Thoracic aorta (tissue), 2 donors: ENCODE results near the gene RASGRF1. TPM values are rescaled to one million over a fixed set of nuclear protein-coding genes. Genes with fewer than 3 reads are reported as not detected.

Experiments
- ATAC-seq: fragments of 150-250 bp; one replicate; pipeline ENCODE4 v1.8.0; 2017; ENCODE audit warnings: low read depth; ENCODE audit not compliant: insufficient number of reproducible peaks, low FRiP score
- DNase-seq: peaks from one replicate; pipeline ENCODE4 v3.0.0-alpha.2; 2020; ENCODE audit warnings: low spot score
- H3K27ac ChIP-seq, 2 donors: fragments of 200-600 bp; sonication (generic); 1 replicate in 1 of 2; 2 replicates in 1 of 2; pipeline ENCODE4 v1.5.1; 2016; ENCODE audit warnings: mild to moderate bottlenecking in 2 of 2, moderate library complexity in 2 of 2
- H3K27me3 ChIP-seq: fragments of 200-600 bp; sonication (generic); replicated peaks from 2 replicates; pipeline ENCODE4 v1.6.0; 2016; ENCODE audit warnings: mild to moderate bottlenecking; ENCODE audit not compliant: insufficient read depth
- H3K36me3 ChIP-seq: fragments of 200-600 bp; sonication (generic); one replicate; pipeline ENCODE4 v1.5.1; 2016
- H3K4me1 ChIP-seq, 2 donors: fragments of 200-600 bp; sonication (generic); 1 replicate in 1 of 2; 2 replicates in 1 of 2; pipeline versions ENCODE4 v1.5.1 to v1.6.0; 2016; ENCODE audit warnings: low read depth in 2 of 2, mild to moderate bottlenecking in 1 of 2; ENCODE audit not compliant: control insufficient read depth in 1 of 2
- H3K4me3 ChIP-seq: fragments of 200-600 bp; sonication (generic); 2 replicates; pipeline ENCODE4 v1.5.1; 2016; ENCODE audit warnings: mild to moderate bottlenecking
- H3K9me3 ChIP-seq: fragments of 200-600 bp; sonication (generic); 2 replicates; pipeline ENCODE4 v1.5.1; 2016
- CTCF ChIP-seq: fragments of 200-600 bp; sonication (generic); IDR thresholded peaks from one replicate; pipeline ENCODE4 v1.5.1; 2019; ENCODE audit warnings: antibody characterized with exemption
- total RNA-seq, 2 donors: library from RNA; depleted of rRNA; stranded (reverse); fragments of >200 nt; gene quantifications; one replicate each; pipeline versions ENCODE4 v1.1.0 to v1.2.3, GENCODE V29; 2016

Gene RASGRF1
- total RNA-seq, 2 donors from 2014 or later, result not detected

GRCh38 chr15:79006071-79006470 is 84.5 kb downstream of the RASGRF1 start:
- DNase-seq, result no peak
- Histone ChIP-seq H3K27ac (no peak overlapping the region), H3K4me1 (peaks cover 4 to 5% of the 10 kb centered on the region in 2 donors), H3K27me3 (no peaks in the 10 kb centered on the region), H3K9me3 (no peaks in the 10 kb centered on the region), H3K36me3 (no peaks in the 10 kb centered on the region), H3K4me3 (no peak overlapping the region)
- ATAC-seq, result no peak
- TF ChIP-seq CTCF, result no peak

- Histone ChIP-seq H3K4me1 (peaks cover 4 to 5% of the 10 kb centered on the region in 2 donors), H3K27me3 (no peaks in the 10 kb centered on the region), H3K36me3 (no peaks in the 10 kb centered on the region), H3K9me3 (no peaks in the 10 kb centered on the region), H3K27ac (no peak overlapping the region), H3K4me3 (no peak overlapping the region)
- no peak for TF ChIP-seq CTCF
- ATAC-seq, result no peak
- DNase-seq, result no peak
Measured at GRCh38 chr15:79004336-79004735, 86.2 kb downstream of the RASGRF1 start.

GRCh38 chr15:79003896-79004295 is 86.7 kb downstream of the RASGRF1 start:
- no peak overlapping the region for H3K27ac ChIP-seq
- no peak overlapping the region for H3K4me3 ChIP-seq
- H3K27me3 ChIP-seq, result no peaks in the 10 kb centered on the region
- DNase-seq (no peak), ATAC-seq (no peak)
- H3K9me3 ChIP-seq, result no peaks in the 10 kb centered on the region
- TF ChIP-seq CTCF, result no peak
- peaks cover 4 to 5% of the 10 kb centered on the region in 2 donors for H3K4me1 ChIP-seq
- H3K36me3 ChIP-seq, result no peaks in the 10 kb centered on the region

GRCh38 chr15:79003301-79003700 is 87.3 kb downstream of the RASGRF1 start:
- ATAC-seq (no peak), DNase-seq (no peak)
- TF ChIP-seq CTCF, result no peak
- H3K4me3 ChIP-seq, result no peak overlapping the region
- H3K9me3 ChIP-seq, result no peaks in the 10 kb centered on the region
- no peaks in the 10 kb centered on the region for H3K36me3 ChIP-seq
- peaks cover 4 to 5% of the 10 kb centered on the region in 2 donors for H3K4me1 ChIP-seq
- no peaks in the 10 kb centered on the region for H3K27me3 ChIP-seq
- H3K27ac ChIP-seq, result no peak overlapping the region

GRCh38 chr15:79002581-79002980 is 88.0 kb downstream of the RASGRF1 start:
- no peaks in the 10 kb centered on the region for H3K9me3 ChIP-seq
- H3K27me3 ChIP-seq, result no peaks in the 10 kb centered on the region
- no peak for TF ChIP-seq CTCF
- no peaks in the 10 kb centered on the region for H3K36me3 ChIP-seq
- DNase-seq (no peak), ATAC-seq (no peak)
- no peak overlapping the region for H3K4me3 ChIP-seq
- H3K27ac ChIP-seq, result no peak overlapping the region
- H3K4me1 ChIP-seq, result peaks cover 4 to 5% of the 10 kb centered on the region in 2 donors
